Fibroblast of upper back skin (primary cell): Measurements from ENCODE around the gene ORAI3.

Source experiments
- DNase-seq: peaks from one replicate; pipeline ENCODE4 v3.0.0-alpha.2; 2013

The ORAI3 gene

GRCh38 chr16:30996324-30996984 is 47.6 kb downstream of the ORAI3 start:
- no peak for DNase-seq

GRCh38 chr16:30996985-30997724 is 48.3 kb downstream of the ORAI3 start:
- DNase-seq, result peak; percentile 70

- peak; percentile 82 for DNase-seq
Measured at GRCh38 chr16:30997725-30998711, 49.1 kb downstream of the ORAI3 start.

- DNase-seq, result no peak
Measured at GRCh38 chr16:30998852-30999761, 50.2 kb downstream of the ORAI3 start.

GRCh38 chr16:31000671-31001382 is 52.0 kb downstream of the ORAI3 start:
- no peak for DNase-seq

GRCh38 chr16:31001507-31002249 is 52.8 kb downstream of the ORAI3 start:
- no peak for DNase-seq

GRCh38 chr16:31002250-31002700 is 53.4 kb downstream of the ORAI3 start:
- DNase-seq, result no peak

GRCh38 chr16:31002862-31003341 is 54.0 kb downstream of the ORAI3 start:
- peak; percentile 61 for DNase-seq

- no peak for DNase-seq
Measured at GRCh38 chr16:31003744-31004143, 54.9 kb downstream of the ORAI3 start.
